NT2/D1 (cell line): ENCODE measurements around the gene NACAD.

Source experiments
- SUZ12 ChIP-seq: IDR thresholded peaks from 2 replicates; pipeline ENCODE4 v1.6.1; 2011; ENCODE audit not compliant: insufficient read length, insufficient read depth; ENCODE audit errors: extremely low read depth
- YY1 ChIP-seq: IDR thresholded peaks from 2 replicates; pipeline ENCODE4 v1.6.1; 2011; ENCODE audit not compliant: insufficient read length, insufficient read depth
- ZNF274 ChIP-seq: IDR thresholded peaks from 2 replicates; pipeline ENCODE4 v1.6.1; 2011; ENCODE audit warnings: mild to moderate bottlenecking, low read depth, low read length

DNA sequence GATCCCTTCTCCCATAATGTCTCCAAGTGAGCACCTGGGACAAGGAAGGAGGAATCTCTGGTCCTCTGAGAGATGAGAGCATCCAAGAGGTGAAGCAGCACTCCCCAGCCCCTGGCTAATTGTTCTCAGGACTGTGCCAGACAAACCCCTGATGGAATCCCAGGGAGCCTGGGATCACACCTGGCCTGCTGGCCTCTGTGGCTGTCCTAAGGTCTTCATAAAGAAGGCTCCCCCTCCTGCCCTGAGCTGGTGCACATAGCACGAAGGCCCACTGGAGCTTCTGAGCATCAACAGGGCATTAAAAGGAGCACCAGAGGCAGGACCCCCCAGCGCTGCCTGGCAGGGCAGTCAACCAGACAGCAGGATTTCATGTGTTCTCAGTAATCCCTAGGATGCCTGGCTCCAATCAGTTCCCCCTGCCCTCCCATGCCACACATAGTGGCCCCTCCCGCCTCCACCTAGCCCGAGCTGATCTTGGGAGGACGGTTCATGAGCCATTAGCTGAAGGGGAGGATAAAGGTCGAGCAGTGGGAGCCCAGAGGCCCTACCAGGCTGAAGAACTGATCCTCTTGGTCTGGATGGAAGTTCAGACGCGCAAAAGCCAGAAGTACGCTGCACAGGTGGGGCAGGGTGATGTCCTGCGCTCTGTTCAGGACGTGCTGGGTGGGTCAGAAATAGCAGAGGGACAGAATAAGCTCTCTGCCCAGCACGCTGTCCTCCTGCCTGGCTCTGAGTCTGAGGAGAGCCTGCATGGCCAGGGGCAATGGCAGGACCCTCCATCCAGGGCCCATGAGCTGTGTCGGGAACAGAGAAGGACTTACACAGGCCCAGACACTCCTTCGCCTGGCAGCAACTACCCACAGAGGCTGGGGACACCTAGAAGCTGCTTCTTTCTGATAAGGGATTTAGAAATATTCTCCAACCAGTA, 14.3 kb upstream of the NACAD start:
- TF ChIP-seq ZNF274 (no peak), YY1 (no peak), SUZ12 (no peak)
